ENCODE results near the gene IMP3.
"Not testable (repeated sequence)": the region's sequence is repeated elsewhere in the genome, so short reads cannot be mapped to it uniquely, and the experiment has no call there.

IMP3 gene
- total RNA-seq = 35.0 to 38.0 reads per million in 2 donors

GRCh38 chr15:75639709-75640482, at the start of gene IMP3:
IMP3 (minus strand) TSS chr15:75640224; CDS start chr15:75640168, 56 bp downstream.
- DNase-seq = peak; percentile 79 to 99 (median 89)

GRCh38 chr15:75689429-75689828, 49.4 kb upstream of the IMP3 start:
- not testable (repeated sequence) for DNase-seq

GRCh38 chr15:75688831-75689230, 48.8 kb upstream of the IMP3 start:
- no peak for DNase-seq

- no peak for DNase-seq
Measured at GRCh38 chr15:75688278-75688557, 48.2 kb upstream of the IMP3 start.

- DNase-seq = no peak
Measured at GRCh38 chr15:75687486-75688277, 47.7 kb upstream of the IMP3 start.

- peak; percentile 48 to 74 (median 63) for DNase-seq
Measured at GRCh38 chr15:75686212-75686642, 46.2 kb upstream of the IMP3 start.

- DNase-seq = no peak
Measured at GRCh38 chr15:75685195-75685594, 45.2 kb upstream of the IMP3 start.

- no peak for DNase-seq
Measured at GRCh38 chr15:75684648-75685047, 44.6 kb upstream of the IMP3 start.

GRCh38 chr15:75683646-75684312, 43.8 kb upstream of the IMP3 start:
- DNase-seq = peak in 4 of 5 experiments; percentile 43 to 63 (median 52)

GRCh38 chr15:75682181-75683135, 42.4 kb upstream of the IMP3 start:
- DNase-seq = no peak

- no peak for DNase-seq
Measured at GRCh38 chr15:75680007-75680789, 40.2 kb upstream of the IMP3 start.

GRCh38 chr15:75678324-75678690, 38.3 kb upstream of the IMP3 start:
- DNase-seq = not testable (repeated sequence)

GRCh38 chr15:75677465-75678323, 37.7 kb upstream of the IMP3 start:
- no peak for DNase-seq

- DNase-seq = no peak
Measured at GRCh38 chr15:75676688-75677464, 36.9 kb upstream of the IMP3 start.

GRCh38 chr15:75675579-75676404, 35.8 kb upstream of the IMP3 start:
- DNase-seq = no peak

GRCh38 chr15:75674366-75674765, 34.3 kb upstream of the IMP3 start:
- DNase-seq = no peak

GRCh38 chr15:75673426-75674235, 33.6 kb upstream of the IMP3 start:
- no peak for DNase-seq

Data from T-helper 2 cell (primary cell).